ENCODE data around the gene GID8. TPM values are rescaled to one million over a fixed set of nuclear protein-coding genes. Genes with fewer than 3 reads are reported as not detected.

GID8 gene
- total and polyA plus RNA-seq, 2 of the 13 experiments (the other 11 are each of a cell fraction or from before 2014, with no cell fraction given) = 39.6 to 59.8 TPM

DNA sequence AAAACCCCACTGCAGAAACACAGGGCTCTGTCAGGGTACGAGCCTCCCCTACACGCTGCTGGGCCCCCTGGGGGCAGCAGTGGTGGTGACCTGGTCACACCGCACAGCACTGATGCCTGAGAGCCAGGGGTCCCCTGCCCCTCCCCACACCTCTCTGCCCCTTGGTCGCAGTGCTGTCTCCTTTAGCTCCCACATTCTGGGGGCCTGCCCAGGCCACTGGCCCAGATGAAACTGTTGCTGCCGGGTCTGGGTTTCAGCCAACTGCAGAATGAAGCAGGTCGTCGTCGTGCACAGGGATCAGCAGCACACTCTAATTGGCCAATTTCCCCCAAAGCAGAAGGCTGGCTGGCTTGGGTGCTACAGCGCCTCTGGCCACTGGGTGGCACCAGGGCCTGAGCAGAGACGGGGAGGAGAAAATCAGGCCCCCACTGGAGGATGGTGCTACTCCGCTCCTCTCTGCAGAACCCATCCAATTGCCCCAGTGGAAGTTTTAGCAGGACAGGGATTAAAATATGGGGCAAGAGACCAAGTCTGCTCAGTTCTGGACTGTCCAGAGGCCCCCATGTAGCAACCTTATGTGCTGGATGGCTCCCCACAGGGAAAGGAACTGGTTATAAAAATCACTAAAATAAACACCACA, 37.8 kb upstream of the GID8 start (continued):
- TF ChIP-seq, protein P1, sequence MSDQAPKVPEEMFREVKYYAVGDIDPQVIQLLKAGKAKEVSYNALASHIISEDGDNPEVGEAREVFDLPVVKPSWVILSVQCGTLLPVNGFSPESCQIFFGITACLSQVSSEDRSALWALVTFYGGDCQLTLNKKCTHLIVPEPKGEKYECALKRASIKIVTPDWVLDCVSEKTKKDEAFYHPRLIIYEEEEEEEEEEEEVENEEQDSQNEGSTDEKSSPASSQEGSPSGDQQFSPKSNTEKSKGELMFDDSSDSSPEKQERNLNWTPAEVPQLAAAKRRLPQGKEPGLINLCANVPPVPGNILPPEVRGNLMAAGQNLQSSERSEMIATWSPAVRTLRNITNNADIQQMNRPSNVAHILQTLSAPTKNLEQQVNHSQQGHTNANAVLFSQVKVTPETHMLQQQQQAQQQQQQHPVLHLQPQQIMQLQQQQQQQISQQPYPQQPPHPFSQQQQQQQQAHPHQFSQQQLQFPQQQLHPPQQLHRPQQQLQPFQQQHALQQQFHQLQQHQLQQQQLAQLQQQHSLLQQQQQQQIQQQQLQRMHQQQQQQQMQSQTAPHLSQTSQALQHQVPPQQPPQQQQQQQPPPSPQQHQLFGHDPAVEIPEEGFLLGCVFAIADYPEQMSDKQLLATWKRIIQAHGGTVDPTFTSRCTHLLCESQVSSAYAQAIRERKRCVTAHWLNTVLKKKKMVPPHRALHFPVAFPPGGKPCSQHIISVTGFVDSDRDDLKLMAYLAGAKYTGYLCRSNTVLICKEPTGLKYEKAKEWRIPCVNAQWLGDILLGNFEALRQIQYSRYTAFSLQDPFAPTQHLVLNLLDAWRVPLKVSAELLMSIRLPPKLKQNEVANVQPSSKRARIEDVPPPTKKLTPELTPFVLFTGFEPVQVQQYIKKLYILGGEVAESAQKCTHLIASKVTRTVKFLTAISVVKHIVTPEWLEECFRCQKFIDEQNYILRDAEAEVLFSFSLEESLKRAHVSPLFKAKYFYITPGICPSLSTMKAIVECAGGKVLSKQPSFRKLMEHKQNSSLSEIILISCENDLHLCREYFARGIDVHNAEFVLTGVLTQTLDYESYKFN (CRISPR knock-in tag; conservative IDR thresholded peaks at IDR 0.05) = peak; percentile 32
- TF ChIP-seq MEIS2 (CRISPR knock-in tag; IDR thresholded peaks at IDR 0.05) (peak; percentile 91), HES4 (CRISPR knock-in tag; IDR thresholded peaks at IDR 0.05; ENCODE audit: borderline replicate concordance) (peak; percentile 70; the same call in 1 of the 2 replicates), ZNF75D (CRISPR knock-in tag; IDR thresholded peaks at IDR 0.05; ENCODE audit: borderline replicate concordance) (no peak), ZNF615 (CRISPR knock-in tag; IDR thresholded peaks at IDR 0.05; ENCODE audit: borderline replicate concordance) (no peak), ZNF660 (CRISPR knock-in tag; IDR thresholded peaks at IDR 0.05; ENCODE audit: borderline replicate concordance, low read depth) (no peak), ZNF34 (CRISPR knock-in tag; IDR thresholded peaks at IDR 0.05; ENCODE audit: borderline replicate concordance) (peak; percentile 78; the same call in 1 of the 2 replicates), GABPB1 (CRISPR knock-in tag; IDR thresholded peaks at IDR 0.05) (peak; percentile 59; the same call in 1 of the 2 replicates), ZFP41 (CRISPR knock-in tag; IDR thresholded peaks at IDR 0.05; ENCODE audit: borderline replicate concordance) (peak; percentile 58; the same call in 1 of the 2 replicates), ZNF564 (CRISPR knock-in tag; IDR thresholded peaks at IDR 0.05) (peak; percentile 86; the same call in 1 of the 2 replicates), ZSCAN22 (CRISPR knock-in tag; IDR thresholded peaks at IDR 0.05) (peak; percentile 31; the same call in 1 of the 2 replicates), KLF13 (CRISPR knock-in tag; IDR thresholded peaks at IDR 0.05) (no peak; the same call in 1 of the 2 replicates), AGO1 (IDR thresholded peaks at IDR 0.05; ENCODE audit: low read depth, low read length, poor library complexity, severe bottlenecking) (peak; percentile 96), SNRNP70 (IDR thresholded peaks at IDR 0.05; ENCODE audit: low read depth, low read length) (no peak), ZNF501 (CRISPR knock-in tag; IDR thresholded peaks at IDR 0.05) (peak; percentile 97), KMT2A (CRISPR knock-in tag; IDR thresholded peaks at IDR 0.05) (peak; percentile 62)
- TF ChIP-seq, protein P2, sequence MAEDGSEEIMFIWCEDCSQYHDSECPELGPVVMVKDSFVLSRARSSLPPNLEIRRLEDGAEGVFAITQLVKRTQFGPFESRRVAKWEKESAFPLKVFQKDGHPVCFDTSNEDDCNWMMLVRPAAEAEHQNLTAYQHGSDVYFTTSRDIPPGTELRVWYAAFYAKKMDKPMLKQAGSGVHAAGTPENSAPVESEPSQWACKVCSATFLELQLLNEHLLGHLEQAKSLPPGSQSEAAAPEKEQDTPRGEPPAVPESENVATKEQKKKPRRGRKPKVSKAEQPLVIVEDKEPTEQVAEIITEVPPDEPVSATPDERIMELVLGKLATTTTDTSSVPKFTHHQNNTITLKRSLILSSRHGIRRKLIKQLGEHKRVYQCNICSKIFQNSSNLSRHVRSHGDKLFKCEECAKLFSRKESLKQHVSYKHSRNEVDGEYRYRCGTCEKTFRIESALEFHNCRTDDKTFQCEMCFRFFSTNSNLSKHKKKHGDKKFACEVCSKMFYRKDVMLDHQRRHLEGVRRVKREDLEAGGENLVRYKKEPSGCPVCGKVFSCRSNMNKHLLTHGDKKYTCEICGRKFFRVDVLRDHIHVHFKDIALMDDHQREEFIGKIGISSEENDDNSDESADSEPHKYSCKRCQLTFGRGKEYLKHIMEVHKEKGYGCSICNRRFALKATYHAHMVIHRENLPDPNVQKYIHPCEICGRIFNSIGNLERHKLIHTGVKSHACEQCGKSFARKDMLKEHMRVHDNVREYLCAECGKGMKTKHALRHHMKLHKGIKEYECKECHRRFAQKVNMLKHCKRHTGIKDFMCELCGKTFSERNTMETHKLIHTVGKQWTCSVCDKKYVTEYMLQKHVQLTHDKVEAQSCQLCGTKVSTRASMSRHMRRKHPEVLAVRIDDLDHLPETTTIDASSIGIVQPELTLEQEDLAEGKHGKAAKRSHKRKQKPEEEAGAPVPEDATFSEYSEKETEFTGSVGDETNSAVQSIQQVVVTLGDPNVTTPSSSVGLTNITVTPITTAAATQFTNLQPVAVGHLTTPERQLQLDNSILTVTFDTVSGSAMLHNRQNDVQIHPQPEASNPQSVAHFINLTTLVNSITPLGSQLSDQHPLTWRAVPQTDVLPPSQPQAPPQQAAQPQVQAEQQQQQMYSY (CRISPR knock-in tag; IDR thresholded peaks at IDR 0.05) = peak; percentile 49; the same call in 1 of the 2 replicates
- TF ChIP-seq, protein P3, sequence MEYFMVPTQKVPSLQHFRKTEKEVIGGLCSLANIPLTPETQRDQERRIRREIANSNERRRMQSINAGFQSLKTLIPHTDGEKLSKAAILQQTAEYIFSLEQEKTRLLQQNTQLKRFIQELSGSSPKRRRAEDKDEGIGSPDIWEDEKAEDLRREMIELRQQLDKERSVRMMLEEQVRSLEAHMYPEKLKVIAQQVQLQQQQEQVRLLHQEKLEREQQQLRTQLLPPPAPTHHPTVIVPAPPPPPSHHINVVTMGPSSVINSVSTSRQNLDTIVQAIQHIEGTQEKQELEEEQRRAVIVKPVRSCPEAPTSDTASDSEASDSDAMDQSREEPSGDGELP (IDR thresholded peaks at IDR 0.05; ENCODE audit: borderline replicate concordance, low read depth) = no peak
- TF ChIP-seq, protein P4, sequence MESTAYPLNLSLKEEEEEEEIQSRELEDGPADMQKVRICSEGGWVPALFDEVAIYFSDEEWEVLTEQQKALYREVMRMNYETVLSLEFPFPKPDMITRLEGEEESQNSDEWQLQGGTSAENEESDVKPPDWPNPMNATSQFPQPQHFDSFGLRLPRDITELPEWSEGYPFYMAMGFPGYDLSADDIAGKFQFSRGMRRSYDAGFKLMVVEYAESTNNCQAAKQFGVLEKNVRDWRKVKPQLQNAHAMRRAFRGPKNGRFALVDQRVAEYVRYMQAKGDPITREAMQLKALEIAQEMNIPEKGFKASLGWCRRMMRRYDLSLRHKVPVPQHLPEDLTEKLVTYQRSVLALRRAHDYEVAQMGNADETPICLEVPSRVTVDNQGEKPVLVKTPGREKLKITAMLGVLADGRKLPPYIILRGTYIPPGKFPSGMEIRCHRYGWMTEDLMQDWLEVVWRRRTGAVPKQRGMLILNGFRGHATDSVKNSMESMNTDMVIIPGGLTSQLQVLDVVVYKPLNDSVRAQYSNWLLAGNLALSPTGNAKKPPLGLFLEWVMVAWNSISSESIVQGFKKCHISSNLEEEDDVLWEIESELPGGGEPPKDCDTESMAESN (CRISPR knock-in tag; conservative IDR thresholded peaks at IDR 0.05) = no peak; the same call in 1 of the 2 replicates
